ENCODE measurements around the gene ZNF302. TPM values are rescaled to one million over a fixed set of nuclear protein-coding genes. Genes with fewer than 3 reads are reported as not detected.

ZNF302 gene
- total RNA-seq, 1 donor: 19.2 TPM

DNA sequence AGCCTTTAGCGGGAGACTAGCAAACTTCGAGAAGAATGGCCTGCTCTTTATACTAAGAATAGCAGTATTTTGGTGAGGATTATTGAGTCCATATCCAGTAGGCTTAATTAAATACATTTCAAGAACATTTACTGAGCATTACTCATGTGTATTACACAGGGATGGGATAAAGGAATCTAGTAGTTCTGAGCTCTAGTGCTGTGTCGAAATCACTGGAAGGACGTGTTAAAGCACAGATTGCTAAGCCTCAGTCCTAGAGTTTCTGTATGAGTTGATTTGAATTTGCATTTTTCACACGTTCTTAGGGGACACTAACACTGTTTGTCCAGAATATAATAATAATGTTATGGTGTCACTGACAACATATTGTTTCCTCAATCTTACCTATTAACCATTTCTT lies 9.0 kb downstream of the ZNF302 start:
- no peaks in the 10 kb centered on the region for H4K20me1 ChIP-seq (ENCODE audit: insufficient read depth, low read length)
- H3K27ac ChIP-seq (ENCODE audit: low read depth, low read length): no peak overlapping the region
- no peak for DNase-seq (ENCODE audit: insufficient read length, low spot score, missing footprints)
- H3K27me3 ChIP-seq (ENCODE audit: insufficient read depth, low read length): no peaks in the 10 kb centered on the region
- no peaks in the 10 kb centered on the region for H3K4me1 ChIP-seq (ENCODE audit: insufficient read depth, low read length)
- peaks cover 33% of the 10 kb centered on the region for H3K36me3 ChIP-seq (ENCODE audit: insufficient read depth, low read length)
- TF ChIP-seq, protein P1, sequence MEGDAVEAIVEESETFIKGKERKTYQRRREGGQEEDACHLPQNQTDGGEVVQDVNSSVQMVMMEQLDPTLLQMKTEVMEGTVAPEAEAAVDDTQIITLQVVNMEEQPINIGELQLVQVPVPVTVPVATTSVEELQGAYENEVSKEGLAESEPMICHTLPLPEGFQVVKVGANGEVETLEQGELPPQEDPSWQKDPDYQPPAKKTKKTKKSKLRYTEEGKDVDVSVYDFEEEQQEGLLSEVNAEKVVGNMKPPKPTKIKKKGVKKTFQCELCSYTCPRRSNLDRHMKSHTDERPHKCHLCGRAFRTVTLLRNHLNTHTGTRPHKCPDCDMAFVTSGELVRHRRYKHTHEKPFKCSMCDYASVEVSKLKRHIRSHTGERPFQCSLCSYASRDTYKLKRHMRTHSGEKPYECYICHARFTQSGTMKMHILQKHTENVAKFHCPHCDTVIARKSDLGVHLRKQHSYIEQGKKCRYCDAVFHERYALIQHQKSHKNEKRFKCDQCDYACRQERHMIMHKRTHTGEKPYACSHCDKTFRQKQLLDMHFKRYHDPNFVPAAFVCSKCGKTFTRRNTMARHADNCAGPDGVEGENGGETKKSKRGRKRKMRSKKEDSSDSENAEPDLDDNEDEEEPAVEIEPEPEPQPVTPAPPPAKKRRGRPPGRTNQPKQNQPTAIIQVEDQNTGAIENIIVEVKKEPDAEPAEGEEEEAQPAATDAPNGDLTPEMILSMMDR (IDR thresholded peaks at IDR 0.05; ENCODE audit: extremely low read depth, low read depth, low read length): no peak
- peaks cover 23% of the 10 kb centered on the region for H3K9me3 ChIP-seq (ENCODE audit: low read depth, low read length)
- no peaks in the 10 kb centered on the region for H3K79me2 ChIP-seq (ENCODE audit: insufficient read depth, low read length)
- no peak overlapping the region for H2AFZ ChIP-seq (ENCODE audit: low read length)
- no peak overlapping the region for H3K4me2 ChIP-seq (ENCODE audit: insufficient read depth, low read length)
- H3K4me3 ChIP-seq (ENCODE audit: insufficient read depth, low read length): no peak overlapping the region

DNA sequence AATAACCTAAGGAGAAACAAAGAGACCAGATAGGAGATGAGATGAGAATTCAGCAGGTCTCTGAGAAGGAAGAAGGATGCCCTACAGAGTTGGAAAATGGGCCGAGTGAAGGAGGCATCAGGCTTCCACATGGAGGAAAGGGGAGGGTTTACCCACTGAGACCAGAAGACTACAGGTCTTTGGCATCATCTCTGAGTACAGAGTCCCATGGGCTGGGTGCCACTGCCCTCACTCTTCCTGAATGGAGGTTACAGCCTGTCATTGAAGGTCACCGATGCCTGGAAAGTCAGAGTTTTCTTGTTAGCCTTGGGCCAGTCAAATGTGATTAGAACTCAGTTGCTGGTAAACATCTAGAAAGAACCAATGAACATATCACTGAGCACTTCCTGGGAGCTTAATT lies 9.9 kb downstream of the ZNF302 start:
- Histone ChIP-seq H3K27me3 (ENCODE audit: insufficient read depth, low read length) (no peaks in the 10 kb centered on the region), H3K9me3 (ENCODE audit: low read depth, low read length) (peaks cover 20% of the 10 kb centered on the region), H4K20me1 (ENCODE audit: insufficient read depth, low read length) (no peaks in the 10 kb centered on the region), H3K27ac (ENCODE audit: low read depth, low read length) (no peak overlapping the region), H3K4me3 (ENCODE audit: insufficient read depth, low read length) (no peak overlapping the region), H2AFZ (ENCODE audit: low read length) (no peak overlapping the region), H3K79me2 (ENCODE audit: insufficient read depth, low read length) (no peaks in the 10 kb centered on the region), H3K4me1 (ENCODE audit: insufficient read depth, low read length) (no peaks in the 10 kb centered on the region), H3K36me3 (ENCODE audit: insufficient read depth, low read length) (peaks cover 25% of the 10 kb centered on the region), H3K4me2 (ENCODE audit: insufficient read depth, low read length) (no peak overlapping the region)
- TF ChIP-seq, protein P1 (IDR thresholded peaks at IDR 0.05; ENCODE audit: extremely low read depth, low read depth, low read length): no peak
- DNase-seq (ENCODE audit: insufficient read length, low spot score, missing footprints): no peak

DNA sequence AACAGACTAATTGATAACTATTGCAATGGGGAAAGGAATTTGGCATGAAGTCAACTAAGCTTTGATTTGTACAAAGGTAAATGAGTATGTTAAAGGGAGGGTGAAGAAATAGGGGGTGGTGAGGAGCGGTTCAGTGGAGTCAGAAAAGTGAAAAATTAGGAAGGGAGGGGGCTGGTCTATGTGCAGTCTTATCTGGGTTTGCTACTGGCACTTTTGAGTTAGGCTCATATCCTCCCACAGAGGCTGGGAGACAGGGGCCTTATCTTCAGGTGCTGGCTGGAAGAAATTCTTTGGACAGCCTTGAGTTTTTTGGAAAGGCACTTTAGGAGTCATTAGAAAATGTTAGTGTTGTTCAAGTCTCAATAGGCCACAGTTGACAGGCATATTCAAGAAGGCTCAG lies 11.1 kb downstream of the ZNF302 start:
- H3K27ac ChIP-seq (ENCODE audit: low read depth, low read length): no peak overlapping the region
- H3K27me3 ChIP-seq (ENCODE audit: insufficient read depth, low read length): no peaks in the 10 kb centered on the region
- H4K20me1 ChIP-seq (ENCODE audit: insufficient read depth, low read length): no peaks in the 10 kb centered on the region
- H3K79me2 ChIP-seq (ENCODE audit: insufficient read depth, low read length): no peaks in the 10 kb centered on the region
- no peak overlapping the region for H3K4me2 ChIP-seq (ENCODE audit: insufficient read depth, low read length)
- peaks cover 18% of the 10 kb centered on the region for H3K9me3 ChIP-seq (ENCODE audit: low read depth, low read length)
- H3K36me3 ChIP-seq (ENCODE audit: insufficient read depth, low read length): peaks cover 12% of the 10 kb centered on the region
- H3K4me1 ChIP-seq (ENCODE audit: insufficient read depth, low read length): no peaks in the 10 kb centered on the region
- DNase-seq (ENCODE audit: insufficient read length, low spot score, missing footprints): no peak
- H2AFZ ChIP-seq (ENCODE audit: low read length): no peak overlapping the region
- TF ChIP-seq, protein P1 (IDR thresholded peaks at IDR 0.05; ENCODE audit: extremely low read depth, low read depth, low read length): no peak
- H3K4me3 ChIP-seq (ENCODE audit: insufficient read depth, low read length): no peak overlapping the region

DNA sequence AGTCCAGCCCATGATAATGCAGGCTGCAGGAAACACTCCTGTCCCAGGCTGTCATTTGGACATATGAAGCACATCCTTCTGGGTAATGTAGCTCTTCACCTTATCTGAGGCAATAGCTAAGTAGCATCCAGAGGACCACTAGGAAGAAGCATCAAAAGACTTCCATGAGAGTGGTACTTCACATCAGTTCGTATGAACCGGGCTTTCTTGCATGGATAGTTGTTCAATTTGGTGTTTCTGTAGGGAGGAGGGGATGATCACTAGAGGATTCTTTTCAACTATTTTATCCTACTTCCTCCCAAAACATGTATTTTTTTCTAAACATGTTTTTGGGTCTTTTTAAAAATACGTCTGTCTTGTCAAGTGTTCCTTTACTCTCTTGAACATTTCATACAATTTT lies 12.9 kb downstream of the ZNF302 start:
- H3K9me3 ChIP-seq (ENCODE audit: low read depth, low read length): peaks cover 11% of the 10 kb centered on the region
- H2AFZ ChIP-seq (ENCODE audit: low read length): no peak overlapping the region
- H3K36me3 ChIP-seq (ENCODE audit: insufficient read depth, low read length): no peaks in the 10 kb centered on the region
- no peaks in the 10 kb centered on the region for H3K79me2 ChIP-seq (ENCODE audit: insufficient read depth, low read length)
- no peak overlapping the region for H3K27ac ChIP-seq (ENCODE audit: low read depth, low read length)
- TF ChIP-seq, protein P1 (IDR thresholded peaks at IDR 0.05; ENCODE audit: extremely low read depth, low read depth, low read length): no peak
- no peaks in the 10 kb centered on the region for H3K4me1 ChIP-seq (ENCODE audit: insufficient read depth, low read length)
- no peak overlapping the region for H3K4me3 ChIP-seq (ENCODE audit: insufficient read depth, low read length)
- DNase-seq (ENCODE audit: insufficient read length, low spot score, missing footprints): no peak
- no peak overlapping the region for H3K4me2 ChIP-seq (ENCODE audit: insufficient read depth, low read length)
- no peaks in the 10 kb centered on the region for H4K20me1 ChIP-seq (ENCODE audit: insufficient read depth, low read length)
- no peaks in the 10 kb centered on the region for H3K27me3 ChIP-seq (ENCODE audit: insufficient read depth, low read length)
